HG02943 (cell line): ENCODE measurements around the gene LDHD.

Experiments used
- ATAC-seq: cut with Tn5 transposase; IDR thresholded peaks from one replicate; pipeline ENCODE4 v1.9.1; 2021; ENCODE audit warnings: mild to moderate bottlenecking, low read depth, moderate library complexity; ENCODE audit not compliant: unreplicated experiment

The LDHD gene

GRCh38 chr16:75064403-75065148 is 52.0 kb downstream of the LDHD start:
- no peak for ATAC-seq

- ATAC-seq, result no peak
Measured at GRCh38 chr16:75063549-75064088, 53.0 kb downstream of the LDHD start.

GRCh38 chr16:75062976-75063346 is 53.6 kb downstream of the LDHD start:
- ATAC-seq, result no peak

GRCh38 chr16:75062135-75062975 is 54.2 kb downstream of the LDHD start:
- no peak for ATAC-seq
